CD14-positive monocyte (primary cell): ENCODE data around the gene NIT1. TPM values are rescaled to one million over a fixed set of nuclear protein-coding genes. Genes with fewer than 3 reads are reported as not detected.
A peak's percentile ranks its signal among the peaks of the same experiment; 100 is the strongest.

Source experiments
- DNase-seq, 3 donors: peaks; one replicate each; pipeline ENCODE4 v3.0.0-alpha.2; 2011 to 2022
- H2AFZ ChIP-seq: 2 replicates; pipeline ENCODE4 v1.6.0; 2012; ENCODE audit warnings: mild to moderate bottlenecking, low read depth, low read length, inconsistent platforms; ENCODE audit not compliant: insufficient read depth, poor library complexity, severe bottlenecking
- H3K27ac ChIP-seq, 2 donors: 1 replicate in 1 of 2; 2 replicates in 1 of 2; pipeline ENCODE4 v1.5.1; 2012 to 2013; ENCODE audit warnings: low read length in 2 of 2, control low read depth in 1 of 2, inconsistent platforms in 1 of 2, low read depth in 1 of 2, mild to moderate bottlenecking in 1 of 2
- H3K27me3 ChIP-seq, 2 donors: one replicate each; pipeline versions ENCODE4 v1.6.0 to v1.6.1; 2011 to 2013; ENCODE audit warnings: low read length in 2 of 2; ENCODE audit not compliant: control insufficient read depth in 2 of 2, insufficient read depth in 2 of 2
- H3K36me3 ChIP-seq, 2 donors: replicated peaks in 1 of 2; 1 replicate in 1 of 2; 2 replicates in 1 of 2; pipeline versions ENCODE4 v1.5.1 to v1.6.1; 2012 to 2013; ENCODE audit warnings: low read length in 2 of 2, control low read depth in 1 of 2, inconsistent platforms in 1 of 2, mild to moderate bottlenecking in 1 of 2; ENCODE audit not compliant: insufficient read depth in 2 of 2, control insufficient read depth in 1 of 2
- H3K4me1 ChIP-seq, 2 donors: 1 replicate in 1 of 2; 2 replicates in 1 of 2; pipeline versions ENCODE4 v1.5.1 to v1.6.1; 2012 to 2013; ENCODE audit warnings: low read length in 2 of 2, control low read depth in 1 of 2, inconsistent platforms in 1 of 2, mild to moderate bottlenecking in 1 of 2, moderate library complexity in 1 of 2; ENCODE audit not compliant: insufficient read depth in 2 of 2, control insufficient read depth in 1 of 2
- H3K4me2 ChIP-seq: replicated peaks from 2 replicates; pipeline ENCODE3; 2012; ENCODE audit warnings: low read length, moderate library complexity, mild to moderate bottlenecking; ENCODE audit not compliant: poor library complexity, severe bottlenecking; ENCODE audit errors: extremely low read depth
- H3K4me3 ChIP-seq, 3 experiments: fragments of 200-600 bp in 1 of 3; sonication (generic) in 1 of 3; replicated peaks in 1 of 3; 1 replicate in 2 of 3; 2 replicates in 1 of 3; pipeline ENCODE4 v1.5.1; 2011 to 2013; ENCODE audit warnings: low read length in 3 of 3, mild to moderate bottlenecking in 3 of 3, control low read depth in 2 of 3, low read depth in 2 of 3, inconsistent platforms in 1 of 3, moderate library complexity in 1 of 3
- H3K79me2 ChIP-seq: 2 replicates; pipeline ENCODE4 v1.6.0; 2012; ENCODE audit warnings: mild to moderate bottlenecking, control low read depth, inconsistent platforms, low read length, moderate library complexity; ENCODE audit not compliant: insufficient read depth
- H3K9ac ChIP-seq: 2 replicates; pipeline ENCODE4 v1.6.0; 2017; ENCODE audit warnings: low read length, mild to moderate bottlenecking; ENCODE audit not compliant: insufficient read depth, poor library complexity, severe bottlenecking
- H3K9me3 ChIP-seq, 2 donors: replicated peaks in 1 of 2; 1 replicate in 1 of 2; 2 replicates in 1 of 2; pipeline versions ENCODE4 v1.5.1 to v1.6.1; 2012 to 2013; ENCODE audit warnings: low read length in 2 of 2, control low read depth in 1 of 2; ENCODE audit not compliant: control insufficient read depth in 1 of 2, insufficient read depth in 1 of 2
- H4K20me1 ChIP-seq: 2 replicates; pipeline ENCODE4 v1.6.0; 2012; ENCODE audit warnings: mild to moderate bottlenecking, low read length, control low read depth, moderate library complexity; ENCODE audit not compliant: insufficient read depth
- H3K27ac Mint-ChIP-seq, 7 donors: one replicate each; pipeline ENCODE4 v1.8.0; 2020; ENCODE audit warnings: mild to moderate bottlenecking in 7 of 7, mixed read lengths in 7 of 7, moderate library complexity in 6 of 7, inconsistent platforms in 2 of 7
- H3K27me3 Mint-ChIP-seq, 3 donors: one replicate each; pipeline ENCODE4 v1.8.0; 2021 to 2022; ENCODE audit warnings: low read depth in 3 of 3, mild to moderate bottlenecking in 3 of 3, mixed read lengths in 3 of 3, moderate library complexity in 3 of 3, inconsistent platforms in 1 of 3
- H3K36me3 Mint-ChIP-seq, 2 donors: one replicate each; pipeline ENCODE4 v1.8.0; 2020; ENCODE audit warnings: mixed read lengths in 2 of 2, inconsistent platforms in 1 of 2, mild to moderate bottlenecking in 1 of 2
- H3K4me1 Mint-ChIP-seq: one replicate; pipeline ENCODE4 v1.8.0; 2020; ENCODE audit warnings: mild to moderate bottlenecking, mixed read lengths
- H3K4me3 Mint-ChIP-seq, 2 donors: one replicate each; pipeline ENCODE4 v1.8.0; 2020; ENCODE audit warnings: mild to moderate bottlenecking in 2 of 2, mixed read lengths in 2 of 2, moderate library complexity in 1 of 2
- H3K9me3 Mint-ChIP-seq, 7 donors: one replicate each; pipeline ENCODE4 v1.8.0; 2020 to 2022; ENCODE audit warnings: mixed read lengths in 7 of 7, mild to moderate bottlenecking in 6 of 7, moderate library complexity in 6 of 7, inconsistent platforms in 2 of 7
- WGBS: methylation state at CpG from one replicate; pipeline ENCODE4 v1.1.5; 2013; ENCODE audit warnings: missing lambda C conversion rate; ENCODE audit not compliant: insufficient coverage; 5-methylcytosine and 5-hydroxymethylcytosine counted together
- intact Hi-C, 2 donors: fragments of 100-400 bp; cut with micrococcal nuclease; formaldehyde crosslinking; loops; one replicate each; pipeline versions ENCODE4 v1.15.0 to v1.15.1; 2023
- polyA plus RNA-seq, 3 donors: library from polyadenylated mRNA; depleted of rRNA in 1 of 3; unstranded in 2 of 3; stranded (reverse) in 1 of 3; fragments of 300-500 nt in 2 of 3; fragments of >200 nt in 1 of 3; fragmentation: Illumina TruSeq in 2 of 3; gene quantifications; 1 replicate in 2 of 3; 2 replicates in 1 of 3; pipeline ENCODE4 v1.2.3, GENCODE V29; 2012 to 2021
- small RNA-seq: library from RNA; depleted of rRNA; stranded (forward); fragments of <200 nt; gene quantifications from one replicate; pipeline ENCODE3, GENCODE V24; 2012; ENCODE audit warnings: low read depth; ENCODE audit not compliant: insufficient read length
- TF ChIP-seq, protein P1 (sequence below): fragments of 200-600 bp; IDR thresholded peaks from one replicate; pipeline ENCODE4 v1.8.0; 2022; ENCODE audit warnings: antibody characterized with exemption, mild to moderate bottlenecking

The NIT1 gene
- polyA plus RNA-seq, 3 donors, result 28.4 to 84.7 (median 35.7) TPM

DNA sequence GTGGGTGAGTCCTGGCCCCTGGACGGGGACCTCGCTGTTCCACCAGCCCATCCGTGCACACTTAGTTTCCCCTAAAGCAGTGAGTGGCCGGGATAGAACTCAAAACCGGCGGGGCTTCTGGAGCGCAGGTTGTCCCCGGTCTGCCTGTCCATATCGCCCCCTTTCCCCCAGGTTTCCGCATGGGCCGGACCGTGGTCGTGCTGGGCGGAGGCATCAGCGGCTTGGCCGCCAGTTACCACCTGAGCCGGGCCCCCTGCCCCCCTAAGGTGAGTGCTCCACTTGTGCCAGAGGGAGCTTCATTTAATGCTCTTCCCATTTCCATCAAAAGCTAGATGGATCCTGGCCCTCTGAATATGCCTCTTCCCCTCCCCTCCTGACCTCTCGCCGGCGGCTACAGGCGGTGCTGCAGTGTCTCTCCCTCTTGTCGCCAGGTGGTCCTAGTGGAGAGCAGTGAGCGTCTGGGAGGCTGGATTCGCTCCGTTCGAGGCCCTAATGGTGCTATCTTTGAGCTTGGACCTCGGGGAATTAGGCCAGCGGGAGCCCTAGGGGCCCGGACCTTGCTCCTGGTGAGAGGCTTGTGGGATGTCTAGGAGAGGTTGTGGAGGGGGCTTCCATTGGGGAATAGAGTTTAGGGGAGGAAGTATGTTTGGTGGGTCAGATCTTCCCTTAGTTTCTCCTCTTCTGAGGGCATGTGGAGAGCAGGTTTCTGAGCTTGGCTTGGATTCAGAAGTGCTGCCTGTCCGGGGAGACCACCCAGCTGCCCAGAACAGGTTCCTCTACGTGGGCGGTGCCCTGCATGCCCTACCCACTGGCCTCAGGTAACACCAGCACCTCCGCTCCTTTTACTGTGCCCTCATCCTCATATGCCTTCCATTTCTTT is 49.0 kb downstream of the NIT1 start:
- no peaks in the 10 kb centered on the region for H3K9me3 ChIP-seq
- peak overlapping the region; percentile 78 for H3K4me2 ChIP-seq
- H3K4me3 ChIP-seq, result peak overlapping the region; percentile 33 to 75 (median 73)
- Mint-ChIP-seq H3K4me1 (peaks cover 31% of the 10 kb centered on the region), H3K4me3 (peak overlapping the region; percentile 83 to 94), H3K27ac (peak overlapping the region; percentile 95 to 99 (median 97)), H3K9me3 (no peaks in the 10 kb centered on the region), H3K36me3 (peaks cover 57 to 68% of the 10 kb centered on the region in 2 donors), H3K27me3 (peaks cover 0 to 2% (median 0%) of the 10 kb centered on the region in 3 donors)
- WGBS, result 2% methylated on average over 19 of the region's 33 CpGs
- peaks cover 21 to 26% of the 10 kb centered on the region in 2 donors for H3K4me1 ChIP-seq
- no peak for DNase-seq
- peak overlapping the region; percentile 89 for H2AFZ ChIP-seq
- no peaks in the 10 kb centered on the region for H3K27me3 ChIP-seq
- intact Hi-C loops, result no loop called here
- peak overlapping the region; percentile 91 to 98 for H3K27ac ChIP-seq
- H3K79me2 ChIP-seq, result no peaks in the 10 kb centered on the region
- peak overlapping the region; percentile 85 for H3K9ac ChIP-seq
- no peaks in the 10 kb centered on the region for H4K20me1 ChIP-seq
- H3K36me3 ChIP-seq, result peaks cover 35 to 62% of the 10 kb centered on the region in 2 donors
- TF ChIP-seq, protein P1, sequence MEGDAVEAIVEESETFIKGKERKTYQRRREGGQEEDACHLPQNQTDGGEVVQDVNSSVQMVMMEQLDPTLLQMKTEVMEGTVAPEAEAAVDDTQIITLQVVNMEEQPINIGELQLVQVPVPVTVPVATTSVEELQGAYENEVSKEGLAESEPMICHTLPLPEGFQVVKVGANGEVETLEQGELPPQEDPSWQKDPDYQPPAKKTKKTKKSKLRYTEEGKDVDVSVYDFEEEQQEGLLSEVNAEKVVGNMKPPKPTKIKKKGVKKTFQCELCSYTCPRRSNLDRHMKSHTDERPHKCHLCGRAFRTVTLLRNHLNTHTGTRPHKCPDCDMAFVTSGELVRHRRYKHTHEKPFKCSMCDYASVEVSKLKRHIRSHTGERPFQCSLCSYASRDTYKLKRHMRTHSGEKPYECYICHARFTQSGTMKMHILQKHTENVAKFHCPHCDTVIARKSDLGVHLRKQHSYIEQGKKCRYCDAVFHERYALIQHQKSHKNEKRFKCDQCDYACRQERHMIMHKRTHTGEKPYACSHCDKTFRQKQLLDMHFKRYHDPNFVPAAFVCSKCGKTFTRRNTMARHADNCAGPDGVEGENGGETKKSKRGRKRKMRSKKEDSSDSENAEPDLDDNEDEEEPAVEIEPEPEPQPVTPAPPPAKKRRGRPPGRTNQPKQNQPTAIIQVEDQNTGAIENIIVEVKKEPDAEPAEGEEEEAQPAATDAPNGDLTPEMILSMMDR, result no peak

DNA sequence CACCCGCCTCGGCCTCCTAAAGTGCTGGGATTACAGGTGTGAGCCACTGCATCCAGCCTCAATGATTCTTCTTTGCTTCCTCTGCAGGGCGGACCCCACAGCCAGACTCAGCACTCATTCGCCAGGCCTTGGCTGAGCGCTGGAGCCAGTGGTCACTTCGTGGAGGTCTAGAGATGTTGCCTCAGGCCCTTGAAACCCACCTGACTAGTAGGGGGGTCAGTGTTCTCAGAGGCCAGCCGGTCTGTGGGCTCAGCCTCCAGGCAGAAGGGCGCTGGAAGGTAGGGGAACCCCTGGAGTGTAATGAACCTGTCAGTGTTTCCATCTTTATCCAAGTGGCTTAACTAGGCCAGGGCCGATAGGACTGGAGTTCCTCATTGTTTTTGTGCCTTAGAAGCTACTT is 51.0 kb downstream of the NIT1 start:
- H3K27ac Mint-ChIP-seq, result peak overlapping the region in 2 of 7 donors; percentile 22 to 45
- Histone ChIP-seq H3K4me1 (peaks cover 21 to 26% of the 10 kb centered on the region in 2 donors), H2AFZ (no peak overlapping the region), H3K9me3 (no peaks in the 10 kb centered on the region), H3K4me2 (no peak overlapping the region), H3K36me3 (peaks cover 39 to 62% of the 10 kb centered on the region in 2 donors), H3K4me3 (no peak overlapping the region), H3K79me2 (no peaks in the 10 kb centered on the region), H4K20me1 (no peaks in the 10 kb centered on the region), H3K27me3 (no peaks in the 10 kb centered on the region), H3K9ac (no peak overlapping the region), H3K27ac (peak overlapping the region in 1 of 2 donors; percentile 35)
- H3K4me3 Mint-ChIP-seq, result no peak overlapping the region
- no peaks in the 10 kb centered on the region for H3K9me3 Mint-ChIP-seq
- H3K36me3 Mint-ChIP-seq, result peaks cover 57 to 69% of the 10 kb centered on the region in 2 donors
- intact Hi-C loops, result no loop called here
- 97% methylated on average over 8 of the region's 9 CpGs for WGBS
- peaks cover 0 to 2% (median 0%) of the 10 kb centered on the region in 3 donors for H3K27me3 Mint-ChIP-seq
- peaks cover 26% of the 10 kb centered on the region for H3K4me1 Mint-ChIP-seq
- DNase-seq, result no peak
- TF ChIP-seq, protein P1, result no peak

Small RNAs within 50 kb of the gene (small RNA-seq; reads per million reads assigned to genes)
- not detected for gene RF01225

Other genes with a start within 250 kb of the NIT1 start
- gene ITLN1, start 232.9 kb upstream of the NIT1 start, polyA plus RNA-seq, result 1 to 10 TPM; 1.2 to 1.6 (median 1.3) TPM
- gene ITLN2, start 163.3 kb upstream of the NIT1 start, polyA plus RNA-seq, result not detected
- gene F11R, start 97.0 kb upstream of the NIT1 start, polyA plus RNA-seq, result 10 to 100 TPM; 28.8 to 58.0 (median 35.9) TPM
- gene TSTD1, start 79.1 kb upstream of the NIT1 start, polyA plus RNA-seq, result 10 to 100 TPM in 2 of 3 donors, 1 to 10 TPM in 1; 9.9 to 20.3 (median 11.8) TPM
- gene USF1, start 72.1 kb upstream of the NIT1 start, polyA plus RNA-seq, result 100 to 1,000 TPM in 1 of 3 donors, 10 to 100 TPM in 1, 1 to 10 TPM in 1; 6.3 to 335 (median 25.5) TPM
- gene ARHGAP30, start 48.2 kb upstream of the NIT1 start, polyA plus RNA-seq, result 100 to 1,000 TPM; 101 to 140 (median 129) TPM
- gene NECTIN4, start 28.5 kb upstream of the NIT1 start, polyA plus RNA-seq, result under 1 TPM in 2 of 3 donors, not detected in 1; 0.07 TPM
- under 1 TPM in 1 of 3 donors, not detected in 2; 0.08 TPM for gene KLHDC9, start 19.7 kb upstream of the NIT1 start, polyA plus RNA-seq
- 10 to 100 TPM; 59.1 to 80.7 (median 65.6) TPM for gene PFDN2, start 68 bp upstream of the NIT1 start, polyA plus RNA-seq
- 10 to 100 TPM; 40.9 to 56.3 (median 42.2) TPM for gene DEDD, start 14.6 kb downstream of the NIT1 start, polyA plus RNA-seq
- 100 to 1,000 TPM; 100 to 120 (median 108) TPM for gene UFC1, start 35.9 kb downstream of the NIT1 start, polyA plus RNA-seq
- 10 to 100 TPM; 11.0 to 42.8 (median 11.3) TPM for gene USP21, start 41.4 kb downstream of the NIT1 start, polyA plus RNA-seq
- gene PPOX, start 48.3 kb downstream of the NIT1 start, polyA plus RNA-seq, result 10 to 100 TPM; 10.5 to 42.6 (median 10.8) TPM
- 10 to 100 TPM; 16.8 to 50.3 (median 21.0) TPM for gene B4GALT3, start 59.4 kb downstream of the NIT1 start, polyA plus RNA-seq
- gene ADAMTS4, start 80.9 kb downstream of the NIT1 start, polyA plus RNA-seq, result under 1 TPM in 2 of 3 donors, not detected in 1; 0.01 to 0.04 TPM
- gene NDUFS2, start 84.3 kb downstream of the NIT1 start, polyA plus RNA-seq, result 100 to 1,000 TPM in 2 of 3 donors, 10 to 100 TPM in 1; 87.5 to 119 (median 101) TPM
- 1,000 to 10,000 TPM; 2,686 to 4,191 (median 2,715) TPM for gene FCER1G, start 97.2 kb downstream of the NIT1 start, polyA plus RNA-seq
- not detected for gene APOA2, start 105.5 kb downstream of the NIT1 start, polyA plus RNA-seq
- 10 to 100 TPM in 1 of 3 donors, 1 to 10 TPM in 2; 3.8 to 31.5 (median 5.2) TPM for gene TOMM40L, start 108.0 kb downstream of the NIT1 start, polyA plus RNA-seq
- not detected for gene NR1I3, start 120.1 kb downstream of the NIT1 start, polyA plus RNA-seq
- not detected for gene PCP4L1, start 140.6 kb downstream of the NIT1 start, polyA plus RNA-seq
- gene MPZ, start 191.9 kb downstream of the NIT1 start, polyA plus RNA-seq, result 1 to 10 TPM in 1 of 3 donors, under 1 TPM in 1, not detected in 1; 0.16 to 9.4 TPM
- gene SDHC, start 196.3 kb downstream of the NIT1 start, polyA plus RNA-seq, result 100 to 1,000 TPM; 208 to 350 (median 323) TPM
- not detected for gene CFAP126, start 249.8 kb downstream of the NIT1 start, polyA plus RNA-seq